Keratinocyte (primary cell): Measurements from ENCODE around the gene CRYBB2. TPM values are rescaled to one million over a fixed set of nuclear protein-coding genes. Genes with fewer than 3 reads are reported as not detected.
"Not testable (repeated sequence)": the region's sequence is repeated elsewhere in the genome, so short reads cannot be mapped to it uniquely, and the experiment has no call there.

ENCODE experiments used
- DNase-seq: peaks from one replicate; pipeline ENCODE4 v3.0.0-alpha.2; 2011; ENCODE audit warnings: low read depth, missing footprints, low spot score
- FAIRE-seq: peaks from 2 replicates; lab custom pipeline; 2011; peaks lifted over from hg19 to GRCh38; lab: Jason Lieb, UNC
- H2AFZ ChIP-seq: 2 replicates; pipeline ENCODE4 v1.6.0; 2012; ENCODE audit warnings: low read length, control low read depth, inconsistent platforms; ENCODE audit not compliant: control insufficient read depth
- H3K27ac ChIP-seq: 2 replicates; pipeline ENCODE4 v1.5.1; 2011; ENCODE audit warnings: low read length; ENCODE audit not compliant: control insufficient read depth, insufficient read depth
- H3K27me3 ChIP-seq: 3 replicates; pipeline ENCODE4 v1.6.0; 2011; ENCODE audit warnings: low read length; ENCODE audit not compliant: control insufficient read depth, insufficient read depth; ENCODE audit errors: extremely low read depth
- H3K36me3 ChIP-seq, 2 experiments: 2 replicates in 1 of 2; 3 replicates in 1 of 2; pipeline ENCODE4 v1.5.1; 2011; ENCODE audit warnings: low read length in 2 of 2, mild to moderate bottlenecking in 1 of 2; ENCODE audit not compliant: control insufficient read depth in 2 of 2, insufficient read depth in 2 of 2; ENCODE audit errors: extremely low read depth in 1 of 2
- H3K4me1 ChIP-seq: 3 replicates; pipeline ENCODE4 v1.5.1; 2011; ENCODE audit warnings: low read length; ENCODE audit not compliant: control insufficient read depth, insufficient read depth; ENCODE audit errors: extremely low read depth
- H3K4me2 ChIP-seq: 3 replicates; pipeline ENCODE4 v1.6.0; 2011; ENCODE audit warnings: low read depth, low read length; ENCODE audit not compliant: control insufficient read depth, insufficient read depth; ENCODE audit errors: extremely low read depth
- H3K4me3 ChIP-seq, 3 experiments: fragments of 200-600 bp in 1 of 3; sonication (generic) in 1 of 3; 2 replicates in 2 of 3; 3 replicates in 1 of 3; pipeline ENCODE4 v1.5.1; 2011 to 2016; ENCODE audit warnings: low read length in 3 of 3, mild to moderate bottlenecking in 3 of 3, control low read depth in 2 of 3, inconsistent platforms in 1 of 3, low read depth in 1 of 3, mixed read lengths in 1 of 3, mixed run types in 1 of 3, moderate library complexity in 1 of 3; ENCODE audit not compliant: control insufficient read depth in 2 of 3, insufficient read depth in 2 of 3; ENCODE audit errors: extremely low read depth in 1 of 3
- H3K79me2 ChIP-seq: 2 replicates; pipeline ENCODE4 v1.6.0; 2012; ENCODE audit warnings: low read length; ENCODE audit not compliant: control insufficient read depth, insufficient read depth
- H3K9ac ChIP-seq: 3 replicates; pipeline ENCODE4 v1.6.0; 2011; ENCODE audit warnings: low read length; ENCODE audit not compliant: control insufficient read depth, insufficient read depth; ENCODE audit errors: extremely low read depth
- H3K9me1 ChIP-seq: 3 replicates; pipeline ENCODE4 v1.6.0; 2011; ENCODE audit warnings: low read length; ENCODE audit not compliant: control insufficient read depth, insufficient read depth; ENCODE audit errors: extremely low read depth
- H3K9me3 ChIP-seq: 2 replicates; pipeline ENCODE4 v1.5.1; 2012; ENCODE audit warnings: low read depth, low read length; ENCODE audit not compliant: control insufficient read depth
- H4K20me1 ChIP-seq: 3 replicates; pipeline ENCODE4 v1.6.0; 2011; ENCODE audit warnings: low read length; ENCODE audit not compliant: control insufficient read depth, insufficient read depth; ENCODE audit errors: extremely low read depth
- dilution Hi-C: fragments of 300-500 bp; cut with MboI; formaldehyde crosslinking; loops from one replicate; pipeline ENCODE4 v1.7.0; 2020; ENCODE audit warnings: low sequenced_read_pairs; ENCODE audit not compliant: extremely low pct_ligation_motif_present
- polyA plus RNA-seq, 5 experiments: library from polyadenylated mRNA; depleted of rRNA in 3 of 5; stranded (reverse) in 3 of 5; stranded (forward) in 1 of 5; unstranded in 1 of 5; fragments of >200 nt; gene quantifications; 1 replicate in 1 of 5; 2 replicates in 3 of 5; 3 replicates in 1 of 5; pipeline versions ENCODE4 v1.2.1 to v1.2.3, GENCODE V29; 2011 to 2012; ENCODE audit warnings: missing spikeins in 2 of 5, low read depth in 1 of 5, low replicate concordance in 1 of 5

Gene CRYBB2
- polyA plus RNA-seq, 1 donor (not counting 4 experiments of a cell fraction or from before 2014, with no cell fraction given) = 0.55 TPM

DNA sequence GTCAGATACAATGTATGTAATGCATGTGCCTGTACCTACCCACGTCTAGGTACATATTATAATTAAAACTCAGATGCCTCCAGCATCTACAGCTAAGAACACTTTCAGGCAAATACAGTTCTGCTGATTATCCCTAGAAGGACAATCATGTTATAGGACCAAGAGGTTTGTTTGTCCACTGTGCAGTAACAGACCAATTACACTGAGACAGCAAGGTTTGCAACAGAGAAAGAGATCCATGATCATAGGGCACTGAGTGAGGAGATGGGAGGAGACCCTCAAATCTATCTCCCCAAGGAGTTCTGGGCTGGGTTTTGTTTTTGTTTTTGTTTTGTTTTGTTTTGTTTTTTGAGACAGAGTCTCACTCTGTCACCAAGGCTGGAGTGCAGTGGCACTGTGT is 49.5 kb downstream of the CRYBB2 start:
- H4K20me1 ChIP-seq, dilution Hi-C loops, FAIRE-seq: not testable (repeated sequence)

DNA sequence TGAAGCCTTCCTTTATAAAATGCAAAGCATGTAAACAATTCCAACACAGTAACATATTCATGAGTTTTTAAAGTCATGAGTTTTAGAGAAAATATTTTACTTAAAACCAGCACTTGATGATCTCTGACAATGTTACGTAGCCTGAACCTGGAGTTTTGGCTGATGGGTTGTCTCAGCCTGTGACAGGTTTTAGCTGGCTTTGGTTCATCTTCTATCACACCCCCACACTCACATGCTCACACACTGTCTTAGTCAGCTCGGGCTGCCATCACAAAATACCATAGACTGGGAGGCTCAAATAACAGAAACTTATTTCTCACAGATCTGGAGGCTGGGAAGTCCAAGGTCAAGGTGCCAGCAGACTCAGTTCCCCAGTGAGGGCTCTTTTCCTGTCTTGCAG is 50.6 kb downstream of the CRYBB2 start:
- H3K27ac ChIP-seq, H3K9me1 ChIP-seq, H3K9ac ChIP-seq, H3K4me2 ChIP-seq, H2AFZ ChIP-seq, H3K27me3 ChIP-seq, H3K4me1 ChIP-seq, H3K79me2 ChIP-seq, DNase-seq, H3K9me3 ChIP-seq, FAIRE-seq, H3K4me3 ChIP-seq, H3K36me3 ChIP-seq, dilution Hi-C loops, H4K20me1 ChIP-seq: not testable (repeated sequence)

More for the DNA sequence above, 49.5 kb downstream of the CRYBB2 start:
- not testable (repeated sequence) for H3K27ac ChIP-seq, H3K9me1 ChIP-seq, H3K79me2 ChIP-seq, H2AFZ ChIP-seq, H3K4me3 ChIP-seq, H3K4me2 ChIP-seq, DNase-seq, H3K4me1 ChIP-seq, H3K9ac ChIP-seq, H3K36me3 ChIP-seq, H3K9me3 ChIP-seq, H3K27me3 ChIP-seq

GRCh38 chr22:25273231-25273630 is 53.8 kb downstream of the CRYBB2 start:
- H3K4me2 ChIP-seq, H3K27me3 ChIP-seq, DNase-seq, dilution Hi-C loops, H3K36me3 ChIP-seq, H3K4me1 ChIP-seq, H3K9ac ChIP-seq, H2AFZ ChIP-seq, H3K9me1 ChIP-seq, H3K9me3 ChIP-seq, FAIRE-seq, H4K20me1 ChIP-seq, H3K4me3 ChIP-seq, H3K79me2 ChIP-seq, H3K27ac ChIP-seq: not testable (repeated sequence)

DNA sequence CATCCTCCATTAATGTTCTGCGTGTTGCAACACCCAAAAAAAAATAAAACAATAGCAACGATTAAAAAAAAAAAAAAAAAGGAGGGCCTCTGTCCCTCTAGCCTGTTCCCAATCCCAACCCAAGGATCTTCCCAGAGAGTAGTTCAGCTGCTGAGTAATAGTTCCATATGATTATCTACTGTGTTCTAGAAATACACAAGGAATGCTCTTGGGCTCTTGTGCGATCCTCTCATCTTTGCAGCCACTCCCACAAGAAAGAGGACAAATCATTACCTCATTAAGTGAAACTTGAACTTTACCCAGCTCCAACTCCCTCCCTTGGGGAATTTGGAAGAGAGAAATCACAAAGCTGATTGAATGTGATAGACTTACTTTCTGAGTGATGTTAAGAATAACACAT is 54.5 kb downstream of the CRYBB2 start:
- H3K36me3 ChIP-seq, DNase-seq, H4K20me1 ChIP-seq, H3K4me1 ChIP-seq, H3K27me3 ChIP-seq, H3K4me2 ChIP-seq, H3K9me1 ChIP-seq, H2AFZ ChIP-seq, H3K79me2 ChIP-seq, FAIRE-seq, H3K9me3 ChIP-seq, H3K9ac ChIP-seq, H3K27ac ChIP-seq, dilution Hi-C loops, H3K4me3 ChIP-seq: not testable (repeated sequence)

- H3K79me2 ChIP-seq, H3K4me1 ChIP-seq, DNase-seq, H3K4me3 ChIP-seq, H4K20me1 ChIP-seq, H3K9me1 ChIP-seq, FAIRE-seq, H3K4me2 ChIP-seq, dilution Hi-C loops, H3K9me3 ChIP-seq, H3K27ac ChIP-seq, H3K9ac ChIP-seq, H2AFZ ChIP-seq, H3K36me3 ChIP-seq: not testable (repeated sequence)
- peaks cover 40% of the 10 kb centered on the region for H3K27me3 ChIP-seq
Observed at GRCh38 chr22:25280118-25280517, 60.7 kb downstream of the CRYBB2 start.
